ENCODE measurements around the gene COBLL1.

The COBLL1 gene

GRCh38 chr2:164757934-164758695, 83.5 kb downstream of the COBLL1 start:
- peak; percentile 74 for DNase-seq (ENCODE audit: low read depth)

- no peak for DNase-seq (ENCODE audit: low read depth)
Observed at GRCh38 chr2:164756773-164757172, 84.8 kb downstream of the COBLL1 start.

GRCh38 chr2:164755952-164756351, 85.7 kb downstream of the COBLL1 start:
- DNase-seq (ENCODE audit: low read depth), result no peak

- DNase-seq (ENCODE audit: low read depth), result no peak
Observed at GRCh38 chr2:164754157-164755093, 87.2 kb downstream of the COBLL1 start.

GRCh38 chr2:164752956-164753355, 88.7 kb downstream of the COBLL1 start:
- no peak for DNase-seq (ENCODE audit: low read depth)

GRCh38 chr2:164747783-164748433, 93.7 kb downstream of the COBLL1 start:
- DNase-seq (ENCODE audit: low read depth), result no peak

- DNase-seq (ENCODE audit: low read depth), result no peak
Observed at GRCh38 chr2:164747140-164747539, 94.5 kb downstream of the COBLL1 start.

GRCh38 chr2:164746713-164747112, 94.9 kb downstream of the COBLL1 start:
- DNase-seq (ENCODE audit: low read depth), result no peak

- DNase-seq (ENCODE audit: low read depth), result no peak
Observed at GRCh38 chr2:164745012-164745797, 96.4 kb downstream of the COBLL1 start.

- no peak for DNase-seq (ENCODE audit: low read depth)
Observed at GRCh38 chr2:164742738-164743317, 98.8 kb downstream of the COBLL1 start.

GRCh38 chr2:164739966-164740365, 101.7 kb downstream of the COBLL1 start:
- peak; percentile 47 for DNase-seq (ENCODE audit: low read depth)

- peak; percentile 48 for DNase-seq (ENCODE audit: low read depth)
Observed at GRCh38 chr2:164737612-164738081, 104.0 kb downstream of the COBLL1 start.

- DNase-seq (ENCODE audit: low read depth), result no peak
Observed at GRCh38 chr2:164735309-164735919, 106.2 kb downstream of the COBLL1 start.

- DNase-seq (ENCODE audit: low read depth), result no peak
Observed at GRCh38 chr2:164734196-164734595, 107.4 kb downstream of the COBLL1 start.

GRCh38 chr2:164725542-164725941, 116.1 kb downstream of the COBLL1 start:
- no peak for DNase-seq (ENCODE audit: low read depth)

GRCh38 chr2:164722616-164723338, 118.8 kb downstream of the COBLL1 start:
- DNase-seq (ENCODE audit: low read depth), result no peak

- no peak for DNase-seq (ENCODE audit: low read depth)
Observed at GRCh38 chr2:164721430-164721829, 120.2 kb downstream of the COBLL1 start.

- no peak for DNase-seq (ENCODE audit: low read depth)
Observed at GRCh38 chr2:164719996-164720941, 121.4 kb downstream of the COBLL1 start.
